HCT116 (cell line): ENCODE measurements around the gene SIRT6. TPM values are rescaled to one million over a fixed set of nuclear protein-coding genes. Genes with fewer than 3 reads are reported as not detected.
A peak's percentile ranks its signal among the peaks of the same experiment; 100 is the strongest.
"Not testable (repeated sequence)": the region's sequence is repeated elsewhere in the genome, so short reads cannot be mapped to it uniquely, and the experiment has no call there.

Source experiments
- ATAC-seq: fragments of 200-7000 bp; cut with Tn5 transposase; 2 replicates; pipeline ENCODE4 v1.9.1; 2020; ENCODE audit warnings: mild to moderate bottlenecking, moderate library complexity
- BruUV-seq: library from RNA; stranded (reverse); fragments of 400-500 nt; replicated peaks from 2 replicates; lab custom pipeline; 2021; lab: Mats Ljungman, UMichigan
- CTCF ChIA-PET: fragments of 300-600 bp; sonication (Branson Sonifier 250); formaldehyde crosslinking; loops from one replicate; lab custom pipeline; 2021; ENCODE audit warnings: antibody characterized with exemption; lab: Charles Lee
- POLR2A ChIA-PET: fragments of 300-600, 350-600 bp; sonication (Branson Sonifier 250); formaldehyde crosslinking; loops from one replicate; lab custom pipeline; 2021; ENCODE audit warnings: antibody characterized with exemption; lab: Charles Lee
- RAD21 ChIA-PET, 2 experiments: fragments of 300-600 bp; sonication (Branson Sonifier 250); formaldehyde crosslinking; loops; one replicate each; lab custom pipeline; 2023; ENCODE audit warnings: low total read pairs in 2 of 2; ENCODE audit not compliant: uncharacterized antibody in 2 of 2, unreplicated experiment in 2 of 2, low non-redundant PET in 1 of 2; lab: Charles Lee
- DNase-seq: peaks from one replicate; pipeline ENCODE4 v3.0.0-alpha.2; 2010; ENCODE audit warnings: low read depth, low spot score
- H2AFZ ChIP-seq: fragments of 200-600 bp; shearing (Covaris generic), sonication (generic); 2 replicates; pipeline ENCODE4 v1.6.1; 2017; ENCODE audit warnings: low read depth, mixed run types, mixed read lengths, antibody characterized with exemption, low read length; ENCODE audit not compliant: poor library complexity, severe bottlenecking
- H3K27ac ChIP-seq: 2 replicates; pipeline ENCODE4 v1.5.1; 2012; ENCODE audit warnings: low read depth, low read length
- H3K27me3 ChIP-seq: fragments of 200-600 bp; sonication (generic); 2 replicates; pipeline ENCODE4 v1.6.1; 2016; ENCODE audit warnings: mixed run types, low read length, mixed read lengths; ENCODE audit not compliant: insufficient read depth
- H3K36me3 ChIP-seq, 2 experiments: fragments of 200-500 bp in 1 of 2; fragments of 200-600 bp in 1 of 2; sonication (Bioruptor generic) in 1 of 2; sonication (generic) in 1 of 2; 2 replicates each; pipeline versions ENCODE4 v1.5.1 to v1.6.1; 2014 to 2016; ENCODE audit warnings: low read length in 2 of 2, inconsistent platforms in 1 of 2, mixed read lengths in 1 of 2, mixed run types in 1 of 2; ENCODE audit not compliant: insufficient read depth in 2 of 2, control insufficient read depth in 1 of 2
- H3K4me1 ChIP-seq, 2 experiments: fragments of 200-600 bp in 1 of 2; sonication (generic) in 1 of 2; 2 replicates each; pipeline versions ENCODE4 v1.5.1 to v1.6.1; 2012 to 2017; ENCODE audit warnings: low read length in 2 of 2, inconsistent platforms in 1 of 2, mild to moderate bottlenecking in 1 of 2, mixed read lengths in 1 of 2, mixed run types in 1 of 2, moderate library complexity in 1 of 2; ENCODE audit not compliant: insufficient read depth in 2 of 2, control insufficient read depth in 1 of 2
- H3K4me2 ChIP-seq: fragments of 200-600 bp; sonication (generic); 2 replicates; pipeline ENCODE4 v1.6.1; 2017; ENCODE audit warnings: mixed run types, low read length, mixed read lengths
- H3K4me3 ChIP-seq, 2 experiments: fragments of 200-600 bp in 1 of 2; sonication (generic) in 1 of 2; replicated peaks in 1 of 2; 2 replicates each; pipeline ENCODE4 v1.5.1; 2011 to 2016; ENCODE audit warnings: low read length in 2 of 2, control low read depth in 1 of 2, low read depth in 1 of 2, mild to moderate bottlenecking in 1 of 2, mixed read lengths in 1 of 2, mixed run types in 1 of 2
- H3K79me2 ChIP-seq: fragments of 200-600 bp; sonication (generic); 2 replicates; pipeline ENCODE4 v1.6.1; 2017; ENCODE audit warnings: mild to moderate bottlenecking, mixed run types, low read length, moderate library complexity, mixed read lengths; ENCODE audit not compliant: insufficient read depth
- H3K9ac ChIP-seq: fragments of 200-600 bp; sonication (generic); 2 replicates; pipeline ENCODE4 v1.6.1; 2016; ENCODE audit warnings: low read length, mixed read lengths
- H3K9me2 ChIP-seq: fragments of 200-600 bp; sonication (generic), shearing (Covaris generic); 2 replicates; pipeline ENCODE4 v1.6.1; 2017; ENCODE audit warnings: mixed run types, mild to moderate bottlenecking, moderate library complexity; ENCODE audit not compliant: insufficient read depth
- H3K9me3 ChIP-seq, 2 experiments: fragments of 200-500 bp in 1 of 2; fragments of 200-600 bp in 1 of 2; sonication (Bioruptor generic) in 1 of 2; sonication (generic) in 1 of 2; 2 replicates each; pipeline ENCODE4 v1.6.1; 2014 to 2017; ENCODE audit warnings: low read length in 2 of 2, mixed read lengths in 2 of 2, inconsistent platforms in 1 of 2, low read depth in 1 of 2, mild to moderate bottlenecking in 1 of 2, mixed run types in 1 of 2, moderate library complexity in 1 of 2; ENCODE audit not compliant: control insufficient read depth in 1 of 2, insufficient read depth in 1 of 2
- H4K20me1 ChIP-seq: fragments of 200-600 bp; sonication (generic), shearing (Covaris generic); 2 replicates; pipeline ENCODE4 v1.6.1; 2017; ENCODE audit warnings: mixed run types, mild to moderate bottlenecking, moderate library complexity; ENCODE audit not compliant: insufficient read depth
- FOSL1 ChIP-seq: IDR thresholded peaks from 2 replicates; pipeline ENCODE4 v1.6.1; 2012; ENCODE audit warnings: low read depth
- JUND ChIP-seq: IDR thresholded peaks from 2 replicates; pipeline ENCODE4 v1.6.1; 2012
- SIN3A ChIP-seq: IDR thresholded peaks from 2 replicates; pipeline ENCODE4 v1.6.1; 2012; ENCODE audit warnings: low read depth
- SRF ChIP-seq: IDR thresholded peaks from 2 replicates; pipeline ENCODE4 v1.6.1; 2012; ENCODE audit warnings: low read depth
- ZFX ChIP-seq: fragments of 450-650 bp; IDR thresholded peaks from 2 replicates; pipeline ENCODE4 v1.6.1; 2017
- intact Hi-C: fragments of 100-400 bp; cut with micrococcal nuclease; formaldehyde crosslinking; loops from 2 replicates; pipeline ENCODE4 v1.10.0; 2022
- total RNA-seq: library from RNA; stranded (reverse); gene quantifications from one replicate; pipeline ENCODE4 v1.2.1, GENCODE V29; 2021; ENCODE audit not compliant: unreplicated experiment
- TF ChIP-seq, protein P1 (sequence below): IDR thresholded peaks from 2 replicates; pipeline ENCODE4 v1.6.1; 2012

The SIRT6 gene
- total RNA-seq, 1 experiment from 2014 or later: 36.3 TPM

- TF ChIP-seq SIN3A: peak; percentile 39; the same call in 1 of the 2 replicates
- no peak for TF ChIP-seq FOSL1
- peak; percentile 68; the same call in 1 of the 2 replicates for TF ChIP-seq ZFX
- TF ChIP-seq SRF: no peak
- TF ChIP-seq, protein P1, sequence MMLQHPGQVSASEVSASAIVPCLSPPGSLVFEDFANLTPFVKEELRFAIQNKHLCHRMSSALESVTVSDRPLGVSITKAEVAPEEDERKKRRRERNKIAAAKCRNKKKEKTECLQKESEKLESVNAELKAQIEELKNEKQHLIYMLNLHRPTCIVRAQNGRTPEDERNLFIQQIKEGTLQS: no peak
- no peak for TF ChIP-seq JUND
- TF ChIP-seq, all 23 proteins: peak for 8
Measured at GRCh38 chr19:4182084-4182810, at the start of gene SIRT6, which contains the start of gene ANKRD24 (continued).

- POLR2A ChIA-PET: interaction anchor here (0.6 to 1.3 kb wide), 2 partner anchors 111 to 310 kb away, joined by 3 read pairs; no protein-coding TSS in a partner anchor
- H3K79me2 ChIP-seq, H3K27me3 ChIP-seq, BruUV-seq, H3K27ac ChIP-seq, H3K9me2 ChIP-seq, H3K9me3 ChIP-seq, H3K9ac ChIP-seq, H4K20me1 ChIP-seq, DNase-seq, H3K4me3 ChIP-seq, intact Hi-C loops, ATAC-seq, H2AFZ ChIP-seq, H3K36me3 ChIP-seq: not testable (repeated sequence)
- H3K4me2 ChIP-seq: peak overlapping the region; percentile 95
- RAD21 ChIA-PET: interaction anchor here in 1 of 2 experiments (0.6 kb wide), 1 partner anchor 93 kb away, joined by 4 read pairs; no protein-coding TSS in a partner anchor
- peaks cover 7 to 25% of the 10 kb centered on the region in 2 experiments; a peak in 3 of 4 replicates for H3K4me1 ChIP-seq
- CTCF ChIA-PET: interaction anchor here (0.8 to 1.6 kb wide), 4 partner anchors 10 to 32 kb away, joined by 3 to 7 read pairs (median 4); partner anchors contain the start of gene YJU2
Measured at GRCh38 chr19:4232139-4232538, 49.8 kb upstream of the SIRT6 start.

DNA sequence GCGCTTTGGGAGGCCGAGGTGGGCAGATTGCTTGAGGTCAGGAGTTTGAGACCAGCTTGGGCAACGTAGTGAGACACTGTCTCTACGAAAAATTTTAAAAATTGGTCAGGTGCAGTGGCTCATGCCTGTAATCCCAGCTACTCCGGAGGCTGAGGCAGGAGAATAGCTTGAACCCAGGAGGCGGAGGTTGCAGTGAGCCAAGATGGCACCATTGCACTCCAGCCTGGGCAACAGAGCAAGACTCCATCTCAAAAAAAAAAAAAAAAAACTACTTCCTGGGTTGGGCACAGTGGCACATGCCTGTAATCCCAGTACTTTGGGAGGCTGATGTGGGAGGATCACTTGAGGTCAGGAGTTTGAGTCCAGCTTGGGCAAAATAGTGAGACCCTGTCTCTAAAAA lies 49.2 kb upstream of the SIRT6 start:
- DNase-seq, H3K9me3 ChIP-seq, H2AFZ ChIP-seq, H3K79me2 ChIP-seq, H3K9me2 ChIP-seq, H3K4me2 ChIP-seq, H3K36me3 ChIP-seq, BruUV-seq, ATAC-seq, H4K20me1 ChIP-seq, POLR2A ChIA-PET, H3K27me3 ChIP-seq, H3K4me3 ChIP-seq, H3K9ac ChIP-seq, intact Hi-C loops, H3K27ac ChIP-seq: not testable (repeated sequence)
- CTCF ChIA-PET: interaction anchor here (1.2 to 1.6 kb wide), 3 partner anchors 11 to 25 kb away, joined by 4 to 7 read pairs (median 4); partner anchors contain the start of gene YJU2
- peaks cover 7 to 25% of the 10 kb centered on the region in 2 experiments; a peak in 3 of 4 replicates for H3K4me1 ChIP-seq
- RAD21 ChIA-PET: interaction anchor here in 1 of 2 experiments (0.6 kb wide), 1 partner anchor 92 kb away, joined by 4 read pairs; no protein-coding TSS in a partner anchor

- H3K9ac ChIP-seq, H3K9me2 ChIP-seq, intact Hi-C loops, H3K36me3 ChIP-seq, H3K4me2 ChIP-seq, H3K79me2 ChIP-seq, POLR2A ChIA-PET, H3K4me3 ChIP-seq, H3K27me3 ChIP-seq, H4K20me1 ChIP-seq, H3K27ac ChIP-seq, H2AFZ ChIP-seq, ATAC-seq, BruUV-seq, DNase-seq, RAD21 ChIA-PET, H3K9me3 ChIP-seq, CTCF ChIA-PET: not testable (repeated sequence)
- H3K4me1 ChIP-seq: peaks cover 7 to 25% of the 10 kb centered on the region in 2 experiments; a peak in 3 of 4 replicates
Measured at GRCh38 chr19:4230237-4230636, 47.9 kb upstream of the SIRT6 start.
